ENCODE data around the gene SULT1C4. TPM values are rescaled to one million over a fixed set of nuclear protein-coding genes. Genes with fewer than 3 reads are reported as not detected.

Gene SULT1C4
- total RNA-seq, 1 experiment from 2014 or later: 0.96 TPM

DNA sequence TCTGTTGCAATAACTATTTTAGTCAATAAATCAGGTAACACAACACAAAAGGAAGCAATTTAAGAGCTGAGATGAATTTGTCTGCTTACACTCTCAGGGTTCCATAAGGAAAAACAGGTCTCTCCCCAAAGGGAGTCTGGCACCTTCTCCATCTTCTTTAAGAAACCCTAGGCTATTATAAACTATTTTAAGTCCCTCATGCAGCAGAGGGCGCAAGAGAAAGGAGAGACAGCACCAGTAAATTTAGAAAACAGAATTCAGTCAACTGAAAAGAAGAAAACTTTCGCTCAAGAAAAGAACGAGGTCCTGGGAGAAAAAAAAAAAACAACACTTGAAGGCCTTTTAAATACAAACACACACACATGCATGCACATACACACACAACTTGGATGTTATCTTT lies 19.1 kb downstream of the SULT1C4 start:
- H3K9me3 Mint-ChIP-seq: peaks cover 33 to 38% of the 10 kb centered on the region in 2 experiments
- Histone ChIP-seq H3K9me3 (ENCODE audit: control insufficient read depth, low read depth, low read length) (peaks cover 27% of the 10 kb centered on the region), H3K79me2 (ENCODE audit: insufficient read depth, low read length) (no peaks in the 10 kb centered on the region), H3K56ac (ENCODE audit: insufficient read length, low read depth, low read length) (no peak overlapping the region), H4K5ac (ENCODE audit: insufficient read length, low read depth, low read length) (no peak overlapping the region), H3K4ac (ENCODE audit: low read depth, low read length) (no peak overlapping the region), H3K4me1 (ENCODE audit: insufficient read depth, low read length) (no peaks in the 10 kb centered on the region; the same call in 1 of the 2 replicates), H2BK20ac (ENCODE audit: low read depth, low read length, poor library complexity, severe bottlenecking) (no peak overlapping the region), H2BK15ac (ENCODE audit: low read depth, low read length) (no peak overlapping the region), H4K20me1 (ENCODE audit: control insufficient read depth, insufficient read depth, insufficient read length) (no peaks in the 10 kb centered on the region), H3K14ac (ENCODE audit: insufficient read depth, low read length) (no peak overlapping the region), H3K27me3 (ENCODE audit: insufficient read depth, low read length) (no peaks in the 10 kb centered on the region), H3K4me2 (ENCODE audit: insufficient read depth, insufficient read length, low read length) (no peak overlapping the region), H2AFZ (ENCODE audit: low read length) (no peak overlapping the region), H4K8ac (replicated peaks; ENCODE audit: insufficient read length, low read depth, low read length) (no peak overlapping the region), H3K18ac (ENCODE audit: insufficient read length, low read depth, low read length) (no peak overlapping the region), H3T11ph (ENCODE audit: low read length) (no peak overlapping the region), H2BK120ac (ENCODE audit: low read depth, low read length, poor library complexity, severe bottlenecking) (no peak overlapping the region), H2AK5ac (ENCODE audit: insufficient read length, low read length) (no peak overlapping the region), H2BK5ac (ENCODE audit: insufficient read length, low read length) (no peak overlapping the region), H3K23me2 (ENCODE audit: insufficient read length, low read depth, low read length, poor library complexity, severe bottlenecking) (no peaks in the 10 kb centered on the region), H4K91ac (ENCODE audit: insufficient read length, low read depth, low read length) (no peak overlapping the region), H3K9ac (ENCODE audit: extremely low read depth, insufficient read length, low read length) (no peak overlapping the region), H3K79me1 (ENCODE audit: insufficient read depth, low read depth, low read length, poor library complexity, severe bottlenecking) (no peaks in the 10 kb centered on the region), H3K23ac (ENCODE audit: insufficient read length, low read depth, low read length) (no peak overlapping the region), H2BK12ac (ENCODE audit: insufficient read length, low read depth, low read length) (no peak overlapping the region), H3K27ac (ENCODE audit: insufficient read length, low read depth, low read length) (no peak overlapping the region)
- H3K36me3 Mint-ChIP-seq (ENCODE audit: insufficient read depth in 1 of 3, low read depth in 3 of 3): peaks cover 19 to 40% (median 29%) of the 10 kb centered on the region in 3 experiments
- peak; percentile 48 for DNase-seq
- peaks cover 2% of the 10 kb centered on the region; the same call in 1 of the 2 replicates for H3K27me3 Mint-ChIP-seq (ENCODE audit: low read depth)
- H3K4me1 Mint-ChIP-seq: peaks cover 21% of the 10 kb centered on the region in 2 experiments
- no peak overlapping the region for H3K4me3 Mint-ChIP-seq
- peak overlapping the region in 2 of 3 experiments; percentile 55 to 78; a peak in 4 of 7 replicates for H3K27ac Mint-ChIP-seq
- TF ChIP-seq, protein P1, sequence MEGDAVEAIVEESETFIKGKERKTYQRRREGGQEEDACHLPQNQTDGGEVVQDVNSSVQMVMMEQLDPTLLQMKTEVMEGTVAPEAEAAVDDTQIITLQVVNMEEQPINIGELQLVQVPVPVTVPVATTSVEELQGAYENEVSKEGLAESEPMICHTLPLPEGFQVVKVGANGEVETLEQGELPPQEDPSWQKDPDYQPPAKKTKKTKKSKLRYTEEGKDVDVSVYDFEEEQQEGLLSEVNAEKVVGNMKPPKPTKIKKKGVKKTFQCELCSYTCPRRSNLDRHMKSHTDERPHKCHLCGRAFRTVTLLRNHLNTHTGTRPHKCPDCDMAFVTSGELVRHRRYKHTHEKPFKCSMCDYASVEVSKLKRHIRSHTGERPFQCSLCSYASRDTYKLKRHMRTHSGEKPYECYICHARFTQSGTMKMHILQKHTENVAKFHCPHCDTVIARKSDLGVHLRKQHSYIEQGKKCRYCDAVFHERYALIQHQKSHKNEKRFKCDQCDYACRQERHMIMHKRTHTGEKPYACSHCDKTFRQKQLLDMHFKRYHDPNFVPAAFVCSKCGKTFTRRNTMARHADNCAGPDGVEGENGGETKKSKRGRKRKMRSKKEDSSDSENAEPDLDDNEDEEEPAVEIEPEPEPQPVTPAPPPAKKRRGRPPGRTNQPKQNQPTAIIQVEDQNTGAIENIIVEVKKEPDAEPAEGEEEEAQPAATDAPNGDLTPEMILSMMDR (conservative IDR thresholded peaks at IDR 0.05): peak; percentile 58; the same call in 2 of the 3 replicates
- no CpG with 5 or more reads among the region's 3 CpGs for WGBS (ENCODE audit: extremely low coverage, insufficient read length, low lambda C conversion rate)

Data from H9 (cell line).